Stimulated activated CD8-positive, alpha-beta memory T cell treated with anti-CD3 and anti-CD28 coated beads, Interleukin-15, amount 100 ng/mL, for 48 hours (primary cell): Measurements from ENCODE around the gene MYT1.
"Not testable (repeated sequence)": the region's sequence is repeated elsewhere in the genome, so short reads cannot be mapped to it uniquely, and the experiment has no call there.

Experiments used
- DNase-seq, 2 donors: peaks; one replicate each; pipeline ENCODE4 v3.0.0-alpha.2; 2020; ENCODE audit warnings: low read depth in 2 of 2

Gene MYT1

GRCh38 chr20:64166721-64167615 is 2.7 kb downstream of the MYT1 start:
- DNase-seq: no peak

- no peak for DNase-seq
These were observed 3.4 kb downstream of the MYT1 start for GRCh38 chr20:64167676-64168075.

GRCh38 chr20:64168381-64169090 is 4.3 kb downstream of the MYT1 start:
- DNase-seq: no peak

DNA sequence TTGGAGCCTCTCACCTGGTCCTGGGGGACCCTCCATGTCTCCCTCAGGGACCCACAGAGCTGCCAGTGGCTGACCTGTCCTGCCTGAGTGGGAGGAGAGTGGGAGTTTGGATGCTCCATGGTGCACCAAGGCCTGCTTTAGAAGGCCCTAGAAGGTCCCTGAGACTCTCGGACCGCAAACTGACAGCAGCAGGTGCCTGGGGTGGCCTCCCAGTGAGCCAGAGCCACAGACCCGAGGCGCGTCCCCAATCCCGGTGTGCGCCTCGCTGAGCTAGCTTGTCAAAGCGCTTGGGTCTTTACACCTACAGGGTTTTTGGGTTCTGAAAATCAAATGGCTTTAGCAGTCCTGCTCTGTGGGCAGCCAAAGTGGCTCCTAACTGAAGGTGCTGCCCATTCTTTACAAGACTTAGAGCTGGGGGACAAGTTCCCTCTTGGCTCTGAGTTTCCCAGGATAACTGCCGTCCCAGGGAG is 4.9 kb downstream of the MYT1 start:
- no peak for DNase-seq

DNA sequence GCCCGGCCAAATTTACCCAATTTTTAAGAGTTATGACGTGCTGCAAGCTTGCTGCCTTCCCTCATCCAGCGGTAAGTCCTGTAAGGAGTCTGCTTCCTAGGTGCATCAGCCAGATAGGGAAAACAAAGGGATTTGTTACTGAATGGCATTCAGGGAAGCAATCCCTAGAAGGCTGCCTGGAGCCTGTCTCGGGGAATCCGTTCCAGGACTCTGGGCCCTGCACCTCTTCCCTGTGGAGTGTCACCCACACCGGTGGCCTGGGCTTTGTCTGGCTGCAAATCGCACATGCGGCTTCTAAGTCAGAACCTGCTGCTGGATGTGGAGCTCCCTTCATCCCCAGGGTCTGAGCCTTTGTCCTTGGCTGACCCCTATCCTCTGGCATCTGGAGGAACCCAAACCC is 7.0 kb downstream of the MYT1 start:
- DNase-seq: no peak

DNA sequence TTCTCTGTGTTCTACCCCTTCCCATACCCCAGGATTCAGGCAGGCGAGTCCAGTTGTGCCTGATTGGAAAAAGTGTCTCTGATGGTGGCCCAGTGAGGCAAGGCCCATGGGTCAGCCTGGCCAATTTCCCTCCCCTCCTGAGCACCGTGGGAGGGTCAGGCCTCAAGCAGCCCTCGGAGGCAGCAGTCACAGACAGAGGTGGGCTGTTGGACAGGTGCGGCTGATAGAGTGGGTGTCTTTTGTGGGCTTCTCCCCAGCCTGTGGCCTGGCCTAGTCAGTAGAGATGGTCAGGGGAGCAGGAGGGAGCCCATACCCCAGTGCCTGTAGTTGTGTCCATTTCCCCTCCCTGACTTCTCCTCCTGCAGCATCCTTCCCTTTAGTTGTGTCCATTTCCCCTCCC is 8.9 kb downstream of the MYT1 start:
- no peak for DNase-seq

- DNase-seq: no peak
These were observed 12.3 kb downstream of the MYT1 start for GRCh38 chr20:64176551-64176950.

GRCh38 chr20:64176971-64177370 is 12.7 kb downstream of the MYT1 start:
- DNase-seq: no peak

DNA sequence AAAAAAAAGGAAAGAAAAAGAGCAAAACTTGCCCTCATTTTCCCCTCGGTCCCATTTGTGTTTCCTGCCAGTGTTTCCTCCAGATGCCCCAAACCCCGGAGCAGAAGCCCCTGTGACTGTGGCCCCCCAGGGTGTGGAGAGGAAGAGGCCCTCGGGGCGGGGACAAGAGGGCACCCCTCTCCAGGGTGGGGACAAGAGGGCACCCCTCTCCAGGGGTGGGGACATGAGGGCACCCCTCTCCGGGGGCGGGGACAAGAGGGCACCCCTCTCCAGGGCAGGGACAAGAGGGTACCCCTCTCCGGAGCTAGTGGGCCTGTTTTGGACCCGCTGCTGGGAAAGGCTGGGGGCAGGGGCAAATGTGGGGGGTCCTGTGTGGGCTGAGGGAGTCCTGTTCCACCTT is 13.1 kb downstream of the MYT1 start:
- no peak for DNase-seq

- DNase-seq: no peak
These were observed 13.5 kb downstream of the MYT1 start for GRCh38 chr20:64177787-64178186.

DNA sequence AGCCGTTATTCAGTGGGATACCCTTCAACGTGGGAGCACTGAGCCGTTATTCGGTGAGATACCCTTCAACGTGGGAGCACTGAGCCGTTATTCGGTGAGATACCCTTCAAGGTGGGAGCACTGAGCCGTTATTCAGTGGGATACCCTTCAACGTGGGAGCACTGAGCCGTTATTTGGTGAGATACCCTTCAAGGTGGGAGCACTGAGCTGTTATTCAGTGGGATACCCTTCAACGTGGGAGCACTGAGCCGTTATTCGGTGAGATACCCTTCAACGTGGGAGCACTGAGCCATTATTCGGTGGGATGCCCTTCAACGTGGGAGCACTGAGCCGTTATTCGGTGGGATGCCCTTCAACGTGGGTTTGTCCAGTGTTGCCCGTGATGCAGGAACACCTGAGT is 14.7 kb downstream of the MYT1 start:
- not testable (repeated sequence) for DNase-seq

DNA sequence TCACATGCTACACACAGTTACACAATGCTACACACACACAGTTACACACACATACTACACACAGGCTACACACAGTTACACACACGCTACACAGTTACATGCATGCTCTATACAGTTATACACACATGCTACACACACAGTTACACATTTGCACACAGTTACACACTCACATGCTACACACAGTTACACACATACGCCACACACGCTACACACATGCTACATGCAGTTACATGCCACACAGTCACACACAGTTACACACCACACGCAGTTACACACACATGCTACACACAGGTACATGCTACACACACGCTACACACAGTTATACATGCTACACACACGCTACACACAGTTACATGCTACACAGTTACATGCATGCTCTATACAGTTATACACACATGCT is 15.6 kb downstream of the MYT1 start:
- DNase-seq: no peak

DNA sequence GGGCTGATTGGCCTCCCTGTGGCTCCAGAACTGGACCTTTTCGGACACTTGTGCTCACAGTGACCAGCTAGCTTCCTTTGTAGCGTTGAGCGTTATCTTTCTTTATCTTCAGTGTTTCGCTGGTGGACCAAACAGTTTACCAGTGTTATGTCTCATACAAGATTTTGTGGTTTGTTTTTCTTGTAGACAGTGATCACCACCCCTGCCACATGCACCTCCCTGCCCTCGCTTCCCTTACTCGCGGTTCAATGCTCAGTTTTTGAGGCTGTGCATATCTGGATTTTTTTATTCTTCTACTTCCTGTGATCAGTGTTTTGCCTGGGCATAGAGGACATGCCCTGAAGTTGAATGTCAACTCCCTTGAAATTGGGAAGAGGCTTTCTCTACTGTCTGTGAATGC is 16.4 kb downstream of the MYT1 start:
- DNase-seq: no peak

GRCh38 chr20:64181391-64181790 is 17.1 kb downstream of the MYT1 start:
- no peak for DNase-seq

- no peak for DNase-seq
These were observed 18.1 kb downstream of the MYT1 start for GRCh38 chr20:64182146-64182865.

GRCh38 chr20:64183313-64183712 is 19.1 kb downstream of the MYT1 start:
- no peak for DNase-seq

DNA sequence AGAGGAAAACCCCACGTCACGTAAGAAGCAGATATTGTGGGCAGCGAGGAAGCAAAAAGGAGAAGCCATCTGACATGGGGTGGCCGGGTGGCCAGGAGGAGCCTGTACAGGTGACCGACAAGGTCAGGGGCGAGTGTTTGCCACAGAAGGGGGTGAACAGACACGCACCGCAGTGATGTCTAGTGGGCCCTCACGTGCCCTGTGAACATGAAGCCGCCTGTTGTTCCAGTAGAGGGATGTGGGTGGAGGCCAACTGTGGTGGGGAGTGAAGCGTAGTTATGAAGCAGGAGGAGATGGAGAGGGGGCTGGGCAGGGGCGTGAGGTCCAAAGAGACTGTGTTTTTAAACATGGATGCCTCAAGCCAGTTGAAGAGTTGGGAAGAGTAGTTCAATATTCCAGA is 20.5 kb downstream of the MYT1 start:
- DNase-seq: no peak

- no peak for DNase-seq
These were observed 21.1 kb downstream of the MYT1 start for GRCh38 chr20:64185276-64185900.

GRCh38 chr20:64186071-64186598 is 21.9 kb downstream of the MYT1 start:
- no peak for DNase-seq

- not testable (repeated sequence) for DNase-seq
These were observed 23.0 kb downstream of the MYT1 start for GRCh38 chr20:64187213-64187612.

GRCh38 chr20:64188091-64188490 is 23.8 kb downstream of the MYT1 start:
- DNase-seq: no peak
